CD8-positive, alpha-beta memory T cell (primary cell): Measurements from ENCODE around the gene SLC27A5. TPM values are rescaled to one million over a fixed set of nuclear protein-coding genes. Genes with fewer than 3 reads are reported as not detected.
"Not testable (repeated sequence)": the region's sequence is repeated elsewhere in the genome, so short reads cannot be mapped to it uniquely, and the experiment has no call there.

ENCODE experiments used
- CTCF ChIA-PET: fragments of 350-600 bp; sonication (Branson Sonifier 250); formaldehyde crosslinking; loops from one replicate; lab custom pipeline; 2021; ENCODE audit warnings: antibody characterized with exemption; lab: Charles Lee
- POLR2A ChIA-PET: fragments of 350-600 bp; sonication (Branson Sonifier 250); formaldehyde crosslinking; loops from one replicate; lab custom pipeline; 2021; ENCODE audit warnings: antibody characterized with exemption; lab: Charles Lee
- DNase-seq, 5 donors: peaks; one replicate each; pipeline versions ENCODE4 v3.0.0 to v3.0.0-alpha.2; 2020 to 2022; ENCODE audit warnings: mixed read lengths in 1 of 5
- H3K27ac ChIP-seq: one replicate; pipeline ENCODE4 v1.7.0; 2013; ENCODE audit warnings: low read depth, mild to moderate bottlenecking, low read length, moderate library complexity
- H3K27me3 ChIP-seq: 2 replicates; pipeline ENCODE4 v1.7.0; 2013; ENCODE audit warnings: low read length, mild to moderate bottlenecking; ENCODE audit not compliant: insufficient read depth, poor library complexity, severe bottlenecking
- H3K36me3 ChIP-seq: 2 replicates; pipeline ENCODE4 v1.7.0; 2013; ENCODE audit warnings: mild to moderate bottlenecking, low read length, moderate library complexity; ENCODE audit not compliant: insufficient read depth
- H3K4me1 ChIP-seq: 2 replicates; pipeline ENCODE4 v1.7.0; 2013; ENCODE audit warnings: mild to moderate bottlenecking, low read length, moderate library complexity; ENCODE audit not compliant: insufficient read depth
- H3K4me3 ChIP-seq: 2 replicates; pipeline ENCODE4 v1.7.0; 2013; ENCODE audit warnings: mild to moderate bottlenecking, low read length
- H3K9me3 ChIP-seq: 2 replicates; pipeline ENCODE4 v1.7.0; 2013; ENCODE audit warnings: mild to moderate bottlenecking, low read length
- H3K27ac Mint-ChIP-seq, 8 donors: one replicate each; pipeline ENCODE4 v1.8.0; 2020 to 2021; ENCODE audit warnings: mixed read lengths in 8 of 8, mild to moderate bottlenecking in 6 of 8, inconsistent platforms in 3 of 8, moderate library complexity in 3 of 8
- H3K27me3 Mint-ChIP-seq, 2 donors: one replicate each; pipeline ENCODE4 v1.8.0; 2020 to 2021; ENCODE audit warnings: mixed read lengths in 2 of 2, mild to moderate bottlenecking in 1 of 2, moderate library complexity in 1 of 2
- H3K36me3 Mint-ChIP-seq, 3 donors: one replicate each; pipeline ENCODE4 v1.8.0; 2020 to 2021; ENCODE audit warnings: mixed read lengths in 3 of 3, inconsistent platforms in 1 of 3, mild to moderate bottlenecking in 1 of 3
- H3K4me1 Mint-ChIP-seq, 3 donors: one replicate each; pipeline ENCODE4 v1.8.0; 2020 to 2021; ENCODE audit warnings: mixed read lengths in 3 of 3, inconsistent platforms in 1 of 3, mild to moderate bottlenecking in 1 of 3
- H3K4me3 Mint-ChIP-seq, 7 donors: one replicate each; pipeline ENCODE4 v1.8.0; 2020 to 2021; ENCODE audit warnings: mixed read lengths in 7 of 7, mild to moderate bottlenecking in 6 of 7, moderate library complexity in 4 of 7, inconsistent platforms in 2 of 7
- H3K9me3 Mint-ChIP-seq, 5 donors: one replicate each; pipeline ENCODE4 v1.8.0; 2020 to 2022; ENCODE audit warnings: mixed read lengths in 5 of 5, mild to moderate bottlenecking in 3 of 5, moderate library complexity in 2 of 5, inconsistent platforms in 1 of 5
- polyA plus RNA-seq: library from polyadenylated mRNA; unstranded; fragments of 300-500 nt; fragmentation: Illumina TruSeq; gene quantifications from one replicate; pipeline ENCODE4 v1.2.3, GENCODE V29; 2021
- total RNA-seq, 2 experiments: library from RNA; stranded (reverse); gene quantifications; one replicate each; pipeline ENCODE4 v1.2.3, GENCODE V29; 2021

The SLC27A5 gene
- total and polyA plus RNA-seq, 3 experiments from 2014 or later = 16.1 to 25.9 (median 19.1) TPM

DNA sequence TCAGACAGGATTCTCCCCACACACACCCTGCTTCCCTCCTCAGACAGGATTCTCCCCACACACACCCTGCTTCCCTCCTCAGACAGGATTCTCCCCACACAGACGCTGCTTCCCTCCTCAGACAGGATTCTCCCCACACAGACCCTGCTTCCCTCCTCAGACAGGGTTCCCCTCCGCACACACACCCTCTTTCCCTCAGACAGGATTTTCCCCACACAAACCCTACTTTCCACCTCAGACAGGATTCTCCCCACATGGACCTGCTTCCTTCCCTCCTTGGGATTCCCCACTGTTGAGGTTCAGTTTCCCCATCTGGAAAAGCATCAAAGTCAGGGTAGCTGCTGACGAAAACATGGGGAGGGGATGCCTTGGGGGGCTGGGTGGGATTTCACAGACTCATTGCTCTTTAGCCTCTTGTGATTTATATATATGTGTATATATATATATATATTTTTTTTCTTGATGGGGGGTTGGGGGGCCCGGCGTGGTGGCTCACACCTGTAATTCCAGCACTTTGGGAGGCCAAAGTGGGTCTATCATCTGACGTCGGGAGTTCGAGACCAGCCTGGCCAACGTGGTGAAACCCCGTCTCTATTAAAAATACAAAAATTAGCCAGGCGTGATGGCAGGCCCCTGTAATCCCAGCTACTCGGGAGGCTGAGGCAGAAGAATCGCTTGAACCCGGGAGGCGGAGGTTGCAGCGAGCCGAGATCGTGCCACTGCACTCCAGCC is 31.0 kb upstream of the SLC27A5 start:
- Mint-ChIP-seq H3K27ac (peak overlapping the region in 3 of 8 donors; percentile 20 to 79 (median 42)), H3K36me3 (peaks cover 5 to 32% (median 9%) of the 10 kb centered on the region in 3 donors), H3K4me1 (peaks cover 36 to 48% (median 40%) of the 10 kb centered on the region in 3 donors), H3K27me3 (peaks cover 14 to 24% of the 10 kb centered on the region in 2 donors), H3K4me3 (peak overlapping the region in 2 of 7 donors; percentile 31 to 75)
- H3K36me3 ChIP-seq = peaks cover 22% of the 10 kb centered on the region
- H3K4me1 ChIP-seq = peaks cover 28% of the 10 kb centered on the region
- H3K9me3 ChIP-seq, DNase-seq, H3K4me3 ChIP-seq, H3K9me3 Mint-ChIP-seq, H3K27me3 ChIP-seq, H3K27ac ChIP-seq: not testable (repeated sequence)
- CTCF ChIA-PET = interaction anchor here (3.6 kb wide), 1 partner anchor 22 kb away, joined by 29 read pairs; the partner anchor contains the start of gene ZBTB45
- POLR2A ChIA-PET = interaction anchor here (1.0 to 2.8 kb wide), 4 partner anchors 9 to 22 kb away, joined by 3 to 28 read pairs (median 22); partner anchors contain the start of genes CHMP2A and ZBTB45

DNA sequence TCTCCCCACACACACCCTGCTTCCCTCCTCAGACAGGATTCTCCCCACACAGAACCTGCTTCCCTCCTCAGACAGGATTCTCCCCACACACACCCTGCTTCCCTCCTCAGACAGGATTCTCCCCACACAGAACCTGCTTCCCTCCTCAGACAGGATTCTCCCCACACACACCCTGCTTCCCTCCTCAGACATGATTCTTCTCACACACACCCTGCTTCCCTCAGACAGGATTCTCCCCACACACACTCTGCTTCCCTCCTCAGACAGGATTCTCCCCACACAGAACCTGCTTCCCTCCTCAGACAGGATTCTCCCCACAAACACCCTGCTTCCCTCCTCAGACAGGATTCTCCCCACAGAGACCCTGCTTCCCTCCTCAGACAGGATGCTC is 27.4 kb upstream of the SLC27A5 start:
- Mint-ChIP-seq H3K4me3 (peak overlapping the region in 3 of 7 donors; percentile 35 to 64 (median 43)), H3K27me3 (peaks cover 18 to 32% of the 10 kb centered on the region in 2 donors), H3K27ac (peak overlapping the region in 1 of 8 donors; percentile 34), H3K4me1 (peaks cover 11 to 17% (median 16%) of the 10 kb centered on the region in 3 donors)
- CTCF ChIA-PET = interaction anchor here (1.0 kb wide), 1 partner anchor 25 kb away, joined by 3 read pairs; no protein-coding TSS in a partner anchor
- DNase-seq, H3K9me3 ChIP-seq, H3K36me3 ChIP-seq, H3K36me3 Mint-ChIP-seq, H3K27ac ChIP-seq, H3K4me1 ChIP-seq, H3K9me3 Mint-ChIP-seq, H3K4me3 ChIP-seq, POLR2A ChIA-PET, H3K27me3 ChIP-seq: not testable (repeated sequence)

DNA sequence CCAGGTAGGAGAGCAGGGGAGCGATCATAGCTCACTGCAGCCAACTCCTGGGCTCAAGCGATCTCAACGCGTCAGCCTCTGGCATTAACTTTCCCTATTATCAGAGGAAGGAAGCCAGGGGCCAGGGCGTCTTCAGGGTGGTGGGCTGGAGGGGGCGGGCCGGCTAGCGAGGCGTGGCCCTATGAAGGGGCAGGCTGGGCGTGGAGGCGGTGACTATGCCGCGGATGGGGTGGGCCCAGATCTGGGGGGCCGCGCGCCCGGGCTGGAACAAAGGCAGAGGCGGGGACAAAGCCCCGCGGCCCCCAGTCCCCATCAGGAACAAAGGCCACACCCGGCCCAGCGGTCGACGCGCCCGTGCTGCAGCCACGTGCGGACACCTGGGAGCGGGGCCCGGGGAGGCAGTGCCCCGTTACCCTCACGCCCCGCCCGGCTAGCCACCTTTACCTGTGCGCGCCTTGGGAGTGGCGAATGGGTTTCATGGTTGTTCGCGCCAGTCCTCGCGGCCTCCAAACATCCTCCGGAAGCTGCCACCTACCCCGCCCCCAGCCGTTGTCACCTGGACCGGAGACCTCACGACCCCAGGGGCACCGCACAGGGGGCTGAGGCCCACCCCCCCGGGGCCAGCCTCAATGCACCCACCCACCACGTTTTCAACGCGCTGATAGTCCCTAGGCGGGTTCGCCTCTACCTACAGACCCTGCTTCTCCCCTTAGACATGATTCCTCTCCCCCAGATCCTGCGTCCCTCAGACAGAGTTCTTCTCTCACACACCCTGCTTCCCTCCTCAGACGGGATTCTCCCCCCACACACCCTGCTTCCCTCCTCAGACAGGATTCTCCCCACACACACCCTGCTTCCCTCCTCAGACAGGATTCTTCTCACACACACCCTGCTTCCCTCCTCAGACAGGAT is 26.7 kb upstream of the SLC27A5 start:
- Mint-ChIP-seq H3K4me1 (peaks cover 6 to 11% (median 10%) of the 10 kb centered on the region in 3 donors), H3K9me3 (no peaks in the 10 kb centered on the region), H3K36me3 (no peaks in the 10 kb centered on the region), H3K4me3 (peak overlapping the region; percentile 41 to 85 (median 50)), H3K27ac (peak overlapping the region in 3 of 8 donors; percentile 40 to 64 (median 52)), H3K27me3 (peaks cover 12 to 31% of the 10 kb centered on the region in 2 donors)
- Histone ChIP-seq H3K4me1 (peaks cover 5% of the 10 kb centered on the region), H3K4me3 (peak overlapping the region; percentile 37), H3K36me3 (no peaks in the 10 kb centered on the region), H3K9me3 (no peaks in the 10 kb centered on the region), H3K27me3 (no peaks in the 10 kb centered on the region), H3K27ac (no peak overlapping the region)
- DNase-seq = peak in 2 of 5 donors; percentile 49 to 60
- POLR2A ChIA-PET = interaction anchor here (0.7 kb wide), 1 partner anchor 7 kb away, joined by 5 read pairs; no protein-coding TSS in a partner anchor
- CTCF ChIA-PET = interaction anchor here (1.0 kb wide), 2 partner anchors 19 to 24 kb away, joined by 3 read pairs; partner anchors contain the start of gene ZBTB45

DNA sequence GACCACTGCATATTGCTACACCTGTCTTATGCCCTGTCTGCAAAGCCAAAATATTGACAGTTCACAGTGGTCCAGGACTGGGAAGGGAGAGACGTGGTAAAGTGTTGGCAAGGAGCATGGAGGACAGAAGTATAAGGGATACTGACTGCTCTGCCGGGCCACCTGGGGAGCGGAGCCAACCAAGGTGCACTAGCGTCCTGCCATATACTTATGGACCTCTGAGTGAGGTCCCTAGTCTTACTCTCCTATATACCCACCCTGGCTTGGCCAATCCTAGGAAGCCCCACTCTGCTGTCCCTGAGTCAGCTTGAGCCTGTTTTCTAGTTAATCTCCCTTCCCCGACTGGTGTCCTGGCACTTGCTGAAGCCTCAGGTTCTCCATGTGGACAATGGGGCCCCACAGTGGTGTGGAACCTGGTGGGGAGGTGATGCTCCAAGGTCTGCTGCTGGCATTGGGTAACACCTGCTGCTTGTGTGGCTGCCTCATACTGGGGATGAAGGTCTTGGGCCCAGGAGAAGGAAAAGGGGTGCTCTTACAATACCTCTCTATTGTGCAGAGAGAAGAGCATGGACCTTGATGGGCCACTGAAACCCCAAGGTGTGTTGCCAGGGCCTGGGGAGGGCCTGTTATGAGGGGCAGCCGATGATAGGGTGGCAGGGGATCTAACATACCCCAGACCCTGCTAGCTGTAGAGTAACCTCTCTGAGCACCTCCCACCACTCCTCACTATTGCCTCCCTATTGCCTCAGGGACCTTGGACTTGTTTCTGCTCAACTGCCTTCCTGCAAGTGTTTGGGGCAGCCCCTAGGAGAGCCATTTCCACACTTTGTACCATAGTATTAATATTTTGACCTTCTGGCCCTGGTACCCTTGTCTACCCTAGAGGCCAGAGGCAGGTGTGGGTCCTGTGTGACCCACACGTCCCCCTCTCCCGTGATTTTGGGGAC is 25.3 kb upstream of the SLC27A5 start:
- Histone ChIP-seq H3K27ac (no peak overlapping the region), H3K4me3 (no peak overlapping the region), H3K36me3 (no peaks in the 10 kb centered on the region), H3K4me1 (peaks cover 5% of the 10 kb centered on the region), H3K9me3 (no peaks in the 10 kb centered on the region), H3K27me3 (no peaks in the 10 kb centered on the region)
- Mint-ChIP-seq H3K27me3 (peaks cover 8 to 29% of the 10 kb centered on the region in 2 donors), H3K4me1 (peaks cover 5 to 10% (median 9%) of the 10 kb centered on the region in 3 donors), H3K4me3 (peak overlapping the region in 2 of 7 donors; percentile 24 to 49), H3K27ac (peak overlapping the region in 1 of 8 donors; percentile 22), H3K9me3 (no peaks in the 10 kb centered on the region), H3K36me3 (no peaks in the 10 kb centered on the region)
- CTCF ChIA-PET = interaction anchor here (1.0 kb wide), 1 partner anchor 17 kb away, joined by 3 read pairs; the partner anchor contains the start of gene ZBTB45
- no peak for DNase-seq
- POLR2A ChIA-PET = interaction anchor here (0.7 kb wide), 1 partner anchor 9 kb away, joined by 5 read pairs; no protein-coding TSS in a partner anchor

DNA sequence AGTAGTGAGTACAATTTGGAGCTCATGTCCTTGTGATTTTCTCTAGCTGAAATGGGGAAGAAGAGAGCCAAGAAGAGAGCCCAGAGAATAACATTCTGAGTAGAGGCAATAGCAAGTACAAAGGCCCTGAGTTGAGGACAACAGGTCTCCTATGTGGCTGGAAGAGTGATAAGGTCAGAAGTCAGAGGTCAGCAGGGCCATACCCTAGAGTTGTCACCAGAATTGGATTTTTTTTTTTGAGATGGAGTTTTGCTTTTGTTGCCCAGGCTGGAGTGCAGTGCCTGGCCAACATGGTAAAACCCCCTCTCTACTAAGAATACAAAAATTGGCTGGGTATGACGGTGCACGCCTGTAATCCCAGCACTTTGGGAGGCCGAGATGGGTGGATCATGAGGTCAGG is 24.1 kb upstream of the SLC27A5 start:
- H3K36me3 Mint-ChIP-seq = no peaks in the 10 kb centered on the region
- ChIA-PET CTCF (interaction anchor here (4.3 kb wide), 1 partner anchor 16 kb away, joined by 14 read pairs; the partner anchor contains the start of gene ZBTB45), POLR2A (no interaction called here)

DNA sequence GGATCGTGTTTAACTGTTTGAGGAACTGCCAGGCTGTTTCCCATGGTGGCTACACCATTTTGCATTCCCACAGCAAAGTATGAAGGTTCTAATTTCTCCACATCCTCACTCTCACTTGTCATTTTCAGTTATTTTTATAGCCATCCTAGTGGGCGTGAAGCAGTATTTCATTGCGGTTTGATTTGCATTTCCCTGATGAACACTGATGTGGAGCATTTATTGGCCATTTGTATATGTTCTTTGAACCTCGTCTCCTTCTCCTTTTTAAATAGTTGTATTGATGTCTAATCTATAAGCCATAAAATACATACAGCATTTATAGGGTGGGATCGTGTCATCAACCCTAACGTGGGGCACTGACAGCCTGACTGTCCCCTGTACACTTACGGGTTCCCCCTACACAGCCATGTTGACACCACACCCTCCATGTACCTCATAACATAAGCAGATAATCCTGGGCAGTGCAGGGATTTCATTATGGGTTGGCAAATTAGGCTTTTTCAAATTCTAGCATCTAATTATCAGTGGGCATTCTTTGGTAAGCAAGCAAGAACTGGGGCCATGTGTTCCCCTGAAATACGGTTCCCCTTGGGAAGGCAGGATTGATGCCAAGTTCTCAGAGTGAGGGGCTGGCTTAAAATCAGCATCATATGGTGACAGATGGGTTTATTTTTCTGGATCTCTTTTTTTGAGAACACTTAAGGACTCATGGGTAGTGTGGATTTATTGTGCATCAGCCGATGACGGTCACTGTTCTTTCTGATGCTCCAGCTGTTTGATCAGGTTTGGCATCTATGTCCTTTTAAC is 19.4 kb upstream of the SLC27A5 start:
- ChIA-PET CTCF (no interaction called here), POLR2A (no interaction called here)
- H3K9me3 ChIP-seq = no peaks in the 10 kb centered on the region
- Mint-ChIP-seq H3K36me3 (no peaks in the 10 kb centered on the region), H3K27ac (peak overlapping the region in 2 of 8 donors; percentile 17 to 72), H3K9me3 (no peaks in the 10 kb centered on the region), H3K4me3 (no peak overlapping the region), H3K4me1 (no peaks in the 10 kb centered on the region), H3K27me3 (peaks cover 9 to 13% of the 10 kb centered on the region in 2 donors)
- no peaks in the 10 kb centered on the region for H3K27me3 ChIP-seq
- no peak overlapping the region for H3K4me3 ChIP-seq
- DNase-seq = no peak
- no peaks in the 10 kb centered on the region for H3K36me3 ChIP-seq
- H3K27ac ChIP-seq = no peak overlapping the region
- no peaks in the 10 kb centered on the region for H3K4me1 ChIP-seq

More for the DNA sequence above, 24.1 kb upstream of the SLC27A5 start:
- DNase-seq = no peak
- Mint-ChIP-seq H3K4me3 (no peak overlapping the region), H3K27me3 (peaks cover 14 to 29% of the 10 kb centered on the region in 2 donors), H3K4me1 (peaks cover 5 to 10% (median 9%) of the 10 kb centered on the region in 3 donors), H3K9me3 (no peaks in the 10 kb centered on the region), H3K27ac (no peak overlapping the region)
- no peak overlapping the region for H3K4me3 ChIP-seq
- no peaks in the 10 kb centered on the region for H3K9me3 ChIP-seq
- no peak overlapping the region for H3K27ac ChIP-seq
- H3K36me3 ChIP-seq = no peaks in the 10 kb centered on the region
- H3K4me1 ChIP-seq = peaks cover 5% of the 10 kb centered on the region
- no peaks in the 10 kb centered on the region for H3K27me3 ChIP-seq
